AG09309 (cell line): ENCODE data around the gene ATP1A1.

Experiments
- DNase-seq: peaks from one replicate; pipeline ENCODE4 v3.0.0-alpha.2; 2010; ENCODE audit warnings: low read depth
- H3K4me3 ChIP-seq: 2 replicates; pipeline ENCODE4 v1.5.1; 2011; ENCODE audit warnings: mild to moderate bottlenecking, low read depth, low read length, moderate library complexity; ENCODE audit not compliant: control insufficient read depth
- CTCF ChIP-seq: IDR thresholded peaks from 2 replicates; pipeline ENCODE4 v1.5.1; 2011; ENCODE audit warnings: mild to moderate bottlenecking, low read depth, low read length, inconsistent platforms; ENCODE audit not compliant: insufficient read depth, control insufficient read depth; ENCODE audit errors: missing control alignments

The ATP1A1 gene

GRCh38 chr1:116403496-116404136 is 30.6 kb downstream of the ATP1A1 start:
- DNase-seq = peak; percentile 10
- TF ChIP-seq CTCF = no peak
- H3K4me3 ChIP-seq = no peak overlapping the region

- no peak for DNase-seq
- no peak for TF ChIP-seq CTCF
- H3K4me3 ChIP-seq = no peak overlapping the region
Observed at GRCh38 chr1:116404699-116405098, 31.7 kb downstream of the ATP1A1 start.

- no peak overlapping the region for H3K4me3 ChIP-seq
- DNase-seq = no peak
- no peak for TF ChIP-seq CTCF
Observed at GRCh38 chr1:116405241-116406135, 32.4 kb downstream of the ATP1A1 start.

GRCh38 chr1:116407033-116407432 is 34.0 kb downstream of the ATP1A1 start:
- TF ChIP-seq CTCF = no peak
- no peak overlapping the region for H3K4me3 ChIP-seq
- DNase-seq = no peak

GRCh38 chr1:116408193-116408592 is 35.1 kb downstream of the ATP1A1 start:
- no peak for DNase-seq
- TF ChIP-seq CTCF = no peak
- H3K4me3 ChIP-seq = no peak overlapping the region

- no peak overlapping the region for H3K4me3 ChIP-seq
- TF ChIP-seq CTCF = no peak
- no peak for DNase-seq
Observed at GRCh38 chr1:116408803-116409720, 36.0 kb downstream of the ATP1A1 start.
